ENCODE measurements around the gene GYS1. TPM values are rescaled to one million over a fixed set of nuclear protein-coding genes. Genes with fewer than 3 reads are reported as not detected.
"Not testable (repeated sequence)": the region's sequence is repeated elsewhere in the genome, so short reads cannot be mapped to it uniquely, and the experiment has no call there.

The GYS1 gene
- total and polyA plus RNA-seq, 4 donors: 2.6 to 8.7 (median 6.3) TPM

DNA sequence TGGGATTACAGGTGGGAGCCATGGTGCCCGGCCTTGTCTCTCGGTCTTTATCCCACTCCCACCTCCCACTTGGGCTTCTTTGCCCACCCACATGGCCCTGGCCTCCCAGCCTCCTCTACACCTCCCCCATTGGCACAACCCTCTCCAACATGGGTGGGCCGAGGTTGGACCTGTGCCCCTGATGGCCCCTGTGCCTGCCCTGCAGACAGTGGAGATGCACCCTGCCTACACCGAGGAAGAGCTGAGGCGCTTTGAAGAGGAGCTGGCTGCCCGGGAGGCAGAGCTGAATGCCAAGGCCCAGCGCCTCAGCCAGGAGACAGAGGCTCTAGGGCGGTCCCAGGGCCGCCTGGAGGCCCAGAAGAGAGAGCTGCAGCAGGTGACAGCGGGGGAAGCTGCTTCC lies 72.2 kb downstream of the GYS1 start:
- no peak for DNase-seq (ENCODE audit: low spot score)
- Histone ChIP-seq H3K9me3 (ENCODE audit: control insufficient read depth in 4 of 4, low read length in 3 of 4) (no peaks in the 10 kb centered on the region), H3K4me1 (ENCODE audit: control insufficient read depth in 4 of 4, insufficient read depth in 4 of 4, low read length in 3 of 4) (no peaks in the 10 kb centered on the region), H3K27me3 (ENCODE audit: control insufficient read depth in 4 of 4, insufficient read depth in 4 of 4, low read length in 3 of 4) (no peaks in the 10 kb centered on the region), H3K36me3 (ENCODE audit: control insufficient read depth in 4 of 4, insufficient read depth in 3 of 4, low read depth in 1 of 4, low read length in 3 of 4) (peaks cover 13 to 46% (median 37%) of the 10 kb centered on the region in 4 donors), H3K27ac (ENCODE audit: low read depth in 1 of 2, low read length in 2 of 2) (no peak overlapping the region), H3K4me3 (ENCODE audit: low read depth in 1 of 3, low read length in 3 of 3) (no peak overlapping the region), H3K9ac (ENCODE audit: low read depth in 1 of 2, low read length in 2 of 2) (no peak overlapping the region)
- TF ChIP-seq ZBTB33 (IDR thresholded peaks at IDR 0.05) (no peak), RXRA (IDR thresholded peaks at IDR 0.05) (no peak), HNF4A (conservative IDR thresholded peaks at IDR 0.05) (no peak), RAD21 (IDR thresholded peaks at IDR 0.05) (no peak), YY1 (IDR thresholded peaks at IDR 0.05) (no peak), CTCF (IDR thresholded peaks at IDR 0.05; ENCODE audit: low read depth, low read length, missing input control) (no peak), MAX (IDR thresholded peaks at IDR 0.05) (no peak), SP1 (IDR thresholded peaks at IDR 0.05) (no peak), JUND (IDR thresholded peaks at IDR 0.05) (no peak), FOXA2 (IDR thresholded peaks at IDR 0.05) (no peak), EGR1 (IDR thresholded peaks at IDR 0.05; ENCODE audit: low read depth in 2 of 2) (no peak), TAF1 (conservative IDR thresholded peaks at IDR 0.05) (no peak), HNF4G (IDR thresholded peaks at IDR 0.05) (no peak)
- TF ChIP-seq, protein P1, sequence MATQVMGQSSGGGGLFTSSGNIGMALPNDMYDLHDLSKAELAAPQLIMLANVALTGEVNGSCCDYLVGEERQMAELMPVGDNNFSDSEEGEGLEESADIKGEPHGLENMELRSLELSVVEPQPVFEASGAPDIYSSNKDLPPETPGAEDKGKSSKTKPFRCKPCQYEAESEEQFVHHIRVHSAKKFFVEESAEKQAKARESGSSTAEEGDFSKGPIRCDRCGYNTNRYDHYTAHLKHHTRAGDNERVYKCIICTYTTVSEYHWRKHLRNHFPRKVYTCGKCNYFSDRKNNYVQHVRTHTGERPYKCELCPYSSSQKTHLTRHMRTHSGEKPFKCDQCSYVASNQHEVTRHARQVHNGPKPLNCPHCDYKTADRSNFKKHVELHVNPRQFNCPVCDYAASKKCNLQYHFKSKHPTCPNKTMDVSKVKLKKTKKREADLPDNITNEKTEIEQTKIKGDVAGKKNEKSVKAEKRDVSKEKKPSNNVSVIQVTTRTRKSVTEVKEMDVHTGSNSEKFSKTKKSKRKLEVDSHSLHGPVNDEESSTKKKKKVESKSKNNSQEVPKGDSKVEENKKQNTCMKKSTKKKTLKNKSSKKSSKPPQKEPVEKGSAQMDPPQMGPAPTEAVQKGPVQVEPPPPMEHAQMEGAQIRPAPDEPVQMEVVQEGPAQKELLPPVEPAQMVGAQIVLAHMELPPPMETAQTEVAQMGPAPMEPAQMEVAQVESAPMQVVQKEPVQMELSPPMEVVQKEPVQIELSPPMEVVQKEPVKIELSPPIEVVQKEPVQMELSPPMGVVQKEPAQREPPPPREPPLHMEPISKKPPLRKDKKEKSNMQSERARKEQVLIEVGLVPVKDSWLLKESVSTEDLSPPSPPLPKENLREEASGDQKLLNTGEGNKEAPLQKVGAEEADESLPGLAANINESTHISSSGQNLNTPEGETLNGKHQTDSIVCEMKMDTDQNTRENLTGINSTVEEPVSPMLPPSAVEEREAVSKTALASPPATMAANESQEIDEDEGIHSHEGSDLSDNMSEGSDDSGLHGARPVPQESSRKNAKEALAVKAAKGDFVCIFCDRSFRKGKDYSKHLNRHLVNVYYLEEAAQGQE (IDR thresholded peaks at IDR 0.05): no peak
- 89% methylated on average over 10 of the region's 10 CpGs for WGBS

DNA sequence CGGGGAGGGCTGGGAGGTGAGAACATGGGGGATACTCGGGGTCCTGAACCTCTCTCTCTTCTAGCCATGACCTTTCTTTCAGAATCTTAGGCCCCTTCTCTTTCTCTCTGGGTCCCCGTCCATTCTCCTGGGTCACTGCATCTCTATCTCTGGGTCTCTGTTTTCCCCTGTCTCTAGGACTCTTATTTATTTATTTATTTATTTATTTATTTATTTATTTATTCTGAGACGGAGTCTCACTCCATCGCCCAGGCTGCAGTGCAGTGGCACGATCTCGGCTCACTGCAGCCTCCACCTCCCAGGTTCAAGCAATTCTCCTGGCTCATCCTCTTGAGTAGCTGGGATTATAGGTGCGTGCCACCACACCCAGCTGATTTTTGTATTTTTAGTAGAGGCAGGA lies 73.8 kb downstream of the GYS1 start:
- H3K27ac ChIP-seq (ENCODE audit: low read depth in 1 of 2, low read length in 2 of 2); DNase-seq (ENCODE audit: low spot score); H3K4me3 ChIP-seq (ENCODE audit: low read depth in 1 of 3, low read length in 3 of 3); H3K9ac ChIP-seq (ENCODE audit: low read depth in 1 of 2, low read length in 2 of 2); H3K9me3 ChIP-seq (ENCODE audit: control insufficient read depth in 4 of 4, low read length in 3 of 4); H3K4me1 ChIP-seq (ENCODE audit: control insufficient read depth in 4 of 4, insufficient read depth in 4 of 4, low read length in 3 of 4); H3K27me3 ChIP-seq (ENCODE audit: control insufficient read depth in 4 of 4, insufficient read depth in 4 of 4, low read length in 3 of 4): not testable (repeated sequence)
- 95% methylated on average over 8 of the region's 8 CpGs for WGBS
- H3K36me3 ChIP-seq (ENCODE audit: control insufficient read depth in 4 of 4, insufficient read depth in 3 of 4, low read depth in 1 of 4, low read length in 3 of 4): peaks cover 17 to 57% (median 47%) of the 10 kb centered on the region in 4 donors

All from liver (tissue), 9 donors.